ENCODE results near the gene C10orf143.
"Not testable (repeated sequence)": the region's sequence is repeated elsewhere in the genome, so short reads cannot be mapped to it uniquely, and the experiment has no call there.

The C10orf143 gene

DNA sequence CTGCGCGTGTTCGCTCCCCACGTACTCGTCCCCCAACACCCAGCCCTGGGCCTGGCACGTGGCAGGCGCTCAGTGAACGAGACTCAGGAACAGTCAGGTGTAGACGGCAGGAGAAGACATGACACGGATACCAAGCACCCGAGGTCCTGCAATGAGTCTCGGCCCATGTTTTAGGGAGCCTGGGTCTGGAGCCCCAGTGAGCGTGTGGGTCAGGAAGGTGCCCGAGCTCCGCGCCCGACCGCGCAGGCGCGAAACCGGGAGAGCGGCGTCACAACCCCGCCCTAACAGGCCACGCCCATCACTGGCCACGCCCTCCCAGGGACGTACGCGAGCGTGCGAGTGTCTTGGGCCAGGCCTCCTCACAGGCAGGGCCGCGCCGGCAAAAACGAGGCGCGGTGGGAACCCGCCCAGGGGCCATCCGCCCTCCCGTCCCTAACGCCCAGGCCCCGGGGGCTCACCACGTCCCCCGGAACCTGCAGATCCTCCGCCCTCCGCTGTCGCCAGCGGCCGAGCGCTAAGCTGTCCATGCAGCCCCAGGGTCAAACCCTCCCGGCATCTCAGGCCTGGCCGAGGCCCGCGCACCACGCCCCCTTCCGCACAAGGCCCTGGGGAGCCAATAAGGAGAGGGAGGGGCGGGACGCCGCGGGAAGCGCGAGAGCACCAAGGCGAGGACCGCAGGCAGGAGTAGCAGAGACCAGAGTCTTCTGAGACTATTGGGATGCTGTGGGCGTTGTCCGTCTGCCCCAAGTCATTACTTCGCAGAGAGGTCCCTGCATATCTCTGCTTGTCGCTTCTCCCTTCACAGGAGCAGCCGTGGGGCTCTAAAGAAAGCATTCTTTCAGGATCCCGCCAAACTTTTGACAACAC, at the start of gene C10orf143:
C10orf143 (minus strand) TSS at position 585 of the 867 bp plus-strand sequence; CDS start at position 527, 58 bp downstream.
- DNase-seq (ENCODE audit: low spot score), result peak; percentile 76

DNA sequence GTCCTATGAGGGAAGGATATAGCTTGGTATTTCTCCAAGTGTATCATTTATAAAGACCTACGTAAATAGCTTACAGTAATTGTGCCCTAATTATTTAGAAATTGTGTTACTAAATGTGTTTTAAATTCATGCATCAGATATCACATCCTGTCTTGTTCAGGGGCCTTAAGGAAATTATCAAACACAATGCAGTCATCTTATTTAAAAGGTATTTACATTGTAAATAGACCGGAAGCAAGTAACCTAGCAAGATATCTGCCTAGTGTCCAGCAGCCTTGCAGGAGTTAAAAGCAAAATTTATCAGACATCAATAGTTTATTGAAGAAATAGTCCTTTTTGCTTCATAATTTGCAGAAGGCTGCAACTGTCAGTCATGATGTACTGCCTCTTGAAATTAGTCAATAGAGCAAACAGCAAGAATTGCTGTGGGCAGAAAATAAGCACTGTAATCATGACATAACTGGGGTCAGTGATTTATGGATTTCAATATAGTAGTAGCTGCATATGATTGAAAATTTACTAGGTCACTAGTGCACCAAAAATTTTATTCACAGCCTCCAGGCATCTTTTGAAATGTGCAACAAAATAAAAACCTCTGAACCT, 48.7 kb upstream of the C10orf143 start:
- DNase-seq (ENCODE audit: low spot score), result no peak

DNA sequence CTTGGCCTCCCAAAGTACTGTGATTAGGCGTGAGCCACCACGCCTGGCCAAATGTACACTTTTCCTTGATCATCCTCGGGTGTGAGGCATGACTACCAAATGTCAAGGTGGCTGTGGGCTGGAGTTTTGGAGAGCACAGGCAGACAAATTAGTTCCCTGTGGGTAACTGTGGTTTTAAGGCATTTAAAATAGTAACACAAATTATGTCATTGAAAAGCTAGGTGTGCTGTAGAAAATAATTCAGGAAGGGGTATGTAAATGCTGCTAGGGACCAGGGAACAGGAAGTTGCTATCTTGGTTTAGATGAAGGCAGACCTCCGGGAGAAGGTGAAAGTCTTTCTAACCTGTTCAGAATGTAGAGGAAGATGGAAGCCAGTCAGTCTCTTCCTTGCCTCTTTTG, 35.4 kb upstream of the C10orf143 start:
- no peak for DNase-seq (ENCODE audit: low spot score)

DNA sequence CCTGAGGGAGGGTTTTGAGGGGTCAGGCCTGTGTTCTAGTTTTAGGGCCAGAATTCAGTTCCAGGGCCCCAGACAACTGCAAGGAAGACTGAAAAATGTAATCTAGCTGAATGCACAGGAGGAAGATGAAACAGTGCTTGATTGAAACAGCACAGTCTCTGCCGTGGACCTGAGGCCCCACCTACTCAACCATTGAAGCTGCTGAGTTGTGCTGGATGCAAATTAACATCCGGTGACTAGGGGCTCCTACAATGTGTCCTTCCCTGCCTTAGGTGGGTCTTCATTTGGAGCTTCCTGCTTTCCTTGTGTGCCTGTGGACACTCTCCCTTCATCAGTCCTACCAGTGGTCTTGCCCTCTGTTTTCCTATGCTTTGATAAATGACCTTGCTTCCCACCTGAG, 31.2 kb upstream of the C10orf143 start:
- DNase-seq (ENCODE audit: low spot score), result no peak

DNA sequence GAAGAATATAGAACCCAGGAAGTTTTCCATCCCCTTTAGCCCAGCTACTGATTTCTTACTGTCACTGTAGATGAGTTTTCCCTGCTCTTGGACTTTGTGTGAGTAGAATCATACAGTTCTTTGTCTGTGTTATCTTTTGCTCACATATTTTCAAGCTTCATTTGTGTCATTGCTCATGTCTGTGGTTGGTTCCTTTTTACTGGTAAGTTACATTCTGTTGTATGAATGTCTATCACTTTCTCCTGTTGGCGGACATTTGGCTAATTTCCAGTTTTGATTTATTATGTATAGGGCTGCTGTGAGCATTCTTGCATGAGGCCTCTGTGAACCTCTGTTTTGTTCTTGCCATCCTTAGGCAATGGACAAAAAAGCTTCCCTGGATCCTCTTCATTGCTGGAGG, 30.8 kb upstream of the C10orf143 start:
- DNase-seq (ENCODE audit: low spot score), result no peak

DNA sequence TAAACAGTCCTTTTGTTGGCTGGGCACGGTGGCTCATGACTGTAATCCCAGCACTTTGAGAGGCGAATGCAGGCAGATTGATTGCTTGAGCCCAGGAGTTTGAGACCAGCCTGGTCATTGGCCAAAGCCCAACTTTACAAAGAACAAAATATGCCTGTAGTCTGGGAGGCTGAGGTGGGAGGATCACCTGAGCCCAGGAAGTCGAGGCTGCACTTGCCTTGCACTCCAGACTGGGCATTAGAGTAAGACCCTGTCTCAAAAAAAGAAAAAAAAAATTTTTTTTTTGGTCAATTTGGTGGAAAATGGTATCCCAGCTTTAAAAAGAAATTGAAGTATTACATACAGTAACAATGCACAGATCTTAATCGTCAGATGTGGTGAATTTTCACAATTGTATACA, 30.4 kb upstream of the C10orf143 start:
- no peak for DNase-seq (ENCODE audit: low spot score)

DNA sequence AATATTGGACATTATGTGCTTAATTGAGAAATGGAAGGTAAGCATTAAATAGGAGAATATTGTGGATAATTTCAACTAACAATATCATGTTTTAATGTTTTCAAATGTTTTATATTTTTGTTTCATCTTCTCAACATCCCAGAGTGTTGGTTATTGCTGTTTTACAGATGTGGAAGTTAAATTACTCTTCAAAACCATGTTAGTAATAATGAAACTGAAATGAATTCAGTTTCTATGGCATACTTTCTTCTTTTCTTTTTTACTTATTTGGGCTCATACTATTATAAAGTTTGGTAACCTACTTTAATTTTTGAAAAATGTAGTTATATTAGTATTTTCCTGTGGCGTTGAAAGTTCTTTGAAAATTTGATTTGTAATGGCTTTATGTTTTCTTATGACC, 29.8 kb upstream of the C10orf143 start:
- no peak for DNase-seq (ENCODE audit: low spot score)

DNA sequence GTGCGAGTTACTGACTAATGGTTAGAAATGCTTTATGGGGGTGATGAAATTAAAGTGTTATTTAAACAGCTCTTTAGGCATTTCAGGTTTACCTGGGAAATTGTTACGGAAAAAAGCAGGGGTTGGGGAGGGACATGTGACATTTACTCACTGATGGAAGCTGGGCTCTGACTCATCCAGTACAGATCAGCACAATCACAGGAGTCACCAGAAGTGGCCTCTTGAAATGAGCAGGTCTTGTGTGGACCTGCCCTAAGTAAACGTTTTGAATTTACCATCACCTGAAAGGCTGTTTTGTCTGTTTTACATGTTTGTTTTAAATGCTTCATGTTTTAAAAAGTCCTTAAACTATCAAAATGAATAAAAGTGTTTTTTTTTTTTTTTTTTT, 27.8 kb upstream of the C10orf143 start:
- peak; percentile 33 for DNase-seq (ENCODE audit: low spot score)

DNA sequence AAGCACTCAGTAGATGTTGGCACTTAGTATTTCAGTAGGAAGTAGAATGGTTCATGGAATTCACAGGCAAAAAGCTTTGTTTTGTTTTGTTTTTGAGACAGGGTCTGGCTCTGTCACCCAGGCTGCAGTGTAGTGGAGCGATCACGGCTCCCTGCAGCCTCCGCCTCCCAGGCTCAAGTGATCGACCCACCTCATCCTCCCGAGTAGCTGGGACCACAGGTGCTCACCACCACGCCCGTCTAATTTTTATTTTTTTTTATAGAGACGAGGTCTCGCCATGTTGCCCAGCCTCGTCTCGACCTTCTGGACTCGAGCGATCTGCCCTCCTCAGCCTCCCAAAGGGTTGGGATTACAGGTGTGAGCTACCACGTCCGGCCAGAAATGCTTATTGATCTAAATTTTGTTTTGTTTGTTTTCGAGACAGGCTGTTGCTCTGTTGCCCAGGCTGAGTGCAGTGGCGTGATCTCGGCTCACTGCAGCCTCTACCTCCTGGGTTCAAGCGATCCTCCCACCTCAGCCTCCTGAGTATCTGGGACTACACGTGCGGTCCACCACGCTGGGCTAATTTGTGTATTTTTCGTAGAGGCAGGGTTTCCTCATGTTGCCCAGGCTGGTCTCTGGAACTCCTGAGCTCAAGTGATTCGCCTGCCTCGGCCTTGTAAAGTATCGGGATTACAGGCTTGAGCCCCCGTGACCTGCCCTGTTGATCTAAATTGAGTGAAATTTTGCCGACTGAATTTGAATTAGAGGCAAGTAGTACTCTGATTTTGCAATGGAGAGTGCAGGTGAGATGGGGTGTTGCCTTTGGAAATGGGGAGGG, 27.2 kb upstream of the C10orf143 start:
- no peak for DNase-seq (ENCODE audit: low spot score)

DNA sequence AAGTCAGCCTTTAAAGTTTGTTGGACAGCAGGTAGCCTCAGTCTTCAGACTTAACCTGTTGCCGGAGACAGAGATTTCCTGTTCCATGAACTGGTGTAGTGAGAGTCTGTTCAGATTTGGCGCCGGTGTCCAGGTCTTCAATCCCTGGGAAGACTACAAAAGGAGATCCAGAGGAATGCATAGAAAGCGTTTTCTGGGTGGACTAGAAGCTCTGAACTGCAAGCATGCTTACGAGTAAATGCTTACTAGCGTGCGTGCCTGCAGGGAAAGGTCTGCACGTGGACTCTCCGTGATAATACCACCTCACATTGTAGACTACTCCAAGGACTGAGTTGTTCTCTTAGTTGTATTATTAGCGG, 26.4 kb upstream of the C10orf143 start:
- no peak for DNase-seq (ENCODE audit: low spot score)

DNA sequence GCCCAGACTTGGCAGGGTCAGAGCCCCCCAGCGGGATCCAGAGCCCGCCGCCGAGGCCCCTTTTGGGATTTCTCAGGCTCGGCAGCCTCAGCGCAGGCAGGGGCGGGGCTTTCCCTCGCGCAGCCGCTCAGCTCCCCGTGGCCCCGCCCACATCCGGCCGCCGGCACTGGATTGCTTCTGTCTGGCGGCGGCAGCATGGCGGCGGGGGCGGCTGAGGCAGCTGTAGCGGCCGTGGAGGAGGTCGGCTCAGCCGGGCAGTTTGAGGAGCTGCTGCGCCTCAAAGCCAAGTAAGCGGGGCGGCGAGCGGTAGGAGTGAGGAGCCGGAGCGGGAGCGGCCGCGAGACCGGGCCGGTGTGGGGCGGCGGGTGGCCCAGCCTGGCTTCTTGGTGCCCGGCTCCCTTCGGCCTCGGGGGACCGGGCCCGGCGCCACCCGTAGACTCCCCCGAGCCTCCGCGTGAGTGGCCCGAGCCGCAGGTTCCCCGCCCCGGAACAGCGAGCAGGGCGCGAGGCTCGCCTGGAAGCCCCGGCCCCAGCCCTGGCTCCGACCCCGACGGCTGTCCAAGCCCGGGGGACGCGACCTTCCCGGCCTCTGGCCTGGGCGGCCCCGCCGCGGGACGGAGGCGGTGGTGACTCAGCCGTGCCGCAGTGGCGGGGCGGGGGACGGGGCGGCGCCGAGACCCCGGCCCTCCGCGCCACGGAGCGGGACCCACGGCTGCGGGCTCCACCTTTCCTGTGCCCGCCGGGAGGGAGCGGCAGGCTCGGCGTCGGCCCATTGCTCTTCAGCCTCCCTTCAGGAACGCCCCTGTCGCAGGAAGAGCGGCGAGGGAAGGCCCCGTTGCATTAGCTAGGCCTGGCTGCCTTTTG, 25.8 kb upstream of the C10orf143 start, which contains the start of gene GLRX3:
GLRX3 (plus strand) TSS at position 166 of the 864 bp plus-strand sequence; CDS start at position 196, 30 bp downstream.
- DNase-seq (ENCODE audit: low spot score), result peak; percentile 80

DNA sequence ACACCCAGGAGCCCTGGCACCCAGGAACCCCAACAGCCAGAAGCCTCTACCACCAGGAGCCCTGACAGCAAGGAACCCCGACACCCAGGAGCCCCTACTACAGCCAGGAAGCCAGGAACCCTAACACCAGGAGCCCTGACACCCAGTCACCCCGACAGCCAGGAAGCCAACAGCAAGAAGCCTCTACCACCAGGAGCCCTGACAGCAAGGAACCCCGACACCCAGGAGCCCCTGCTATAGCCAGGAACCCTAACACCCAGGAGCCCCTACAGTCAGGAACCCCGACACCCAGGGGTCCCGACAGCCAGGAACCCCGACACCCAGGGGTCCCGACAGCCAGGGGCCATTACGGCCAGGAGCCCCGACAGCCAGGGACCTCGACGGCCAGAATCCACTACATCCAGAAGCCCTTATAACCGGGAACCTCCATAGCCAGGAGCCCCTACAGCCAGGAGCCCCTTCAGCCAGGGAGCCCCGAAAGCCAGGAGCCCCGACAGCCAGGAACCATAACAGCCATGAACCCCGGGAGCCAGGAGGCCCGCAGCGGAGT, 25.1 kb upstream of the C10orf143 start:
- no peak for DNase-seq (ENCODE audit: low spot score)

DNA sequence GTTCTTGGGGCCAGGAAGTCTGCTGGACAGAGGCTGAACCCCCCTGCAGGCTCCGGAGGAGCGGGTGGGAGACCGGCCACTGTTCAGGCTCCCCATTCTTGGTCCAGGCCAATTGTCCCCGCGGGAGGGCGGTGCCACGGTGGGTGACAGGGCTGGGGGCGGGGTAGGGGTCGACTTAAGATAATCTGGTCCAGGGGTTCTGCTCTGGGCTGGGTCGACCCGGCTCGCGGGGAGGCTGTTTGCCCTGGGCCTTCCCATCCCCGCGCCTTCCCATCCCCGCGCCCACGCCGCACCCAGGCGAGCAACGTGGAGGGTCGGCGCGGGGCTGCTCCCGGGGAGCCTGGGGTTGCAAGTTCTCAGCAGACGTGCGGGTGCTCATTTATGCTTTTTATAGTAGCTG, 18.3 kb upstream of the C10orf143 start:
- DNase-seq (ENCODE audit: low spot score), result no peak

DNA sequence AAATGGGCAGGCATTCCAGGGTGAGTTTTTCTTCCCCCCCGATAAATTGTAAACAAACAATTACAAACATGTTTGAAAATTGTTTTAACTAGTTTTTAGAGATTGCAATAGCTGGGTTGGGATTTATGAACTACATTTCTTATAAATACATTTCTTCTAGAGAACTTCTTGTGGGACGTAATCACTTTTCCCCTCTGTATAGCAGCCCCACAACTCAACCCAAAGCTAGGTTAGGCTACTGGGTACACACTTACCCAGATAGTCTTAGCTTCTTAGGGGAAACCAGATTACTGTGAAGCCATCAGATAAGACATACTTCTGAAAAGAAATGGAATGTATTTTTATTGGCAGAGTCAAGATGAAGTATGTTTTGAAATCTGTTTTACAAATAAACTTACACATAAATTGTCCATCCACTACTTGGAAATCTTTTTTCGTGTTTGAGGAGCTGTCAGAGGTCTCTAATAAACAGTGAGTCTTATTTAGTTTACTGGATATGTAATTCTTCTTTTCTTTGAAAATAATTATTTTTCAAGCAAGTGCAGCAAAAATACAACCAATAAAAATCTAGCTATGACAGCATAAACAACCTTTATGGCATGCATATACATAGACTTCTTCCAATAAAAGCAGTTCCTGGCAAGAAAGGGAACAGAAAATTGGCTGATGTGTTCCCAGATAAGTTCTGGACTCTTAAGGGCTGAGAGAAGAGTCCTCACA, 17.6 kb upstream of the C10orf143 start:
- no peak for DNase-seq (ENCODE audit: low spot score)

DNA sequence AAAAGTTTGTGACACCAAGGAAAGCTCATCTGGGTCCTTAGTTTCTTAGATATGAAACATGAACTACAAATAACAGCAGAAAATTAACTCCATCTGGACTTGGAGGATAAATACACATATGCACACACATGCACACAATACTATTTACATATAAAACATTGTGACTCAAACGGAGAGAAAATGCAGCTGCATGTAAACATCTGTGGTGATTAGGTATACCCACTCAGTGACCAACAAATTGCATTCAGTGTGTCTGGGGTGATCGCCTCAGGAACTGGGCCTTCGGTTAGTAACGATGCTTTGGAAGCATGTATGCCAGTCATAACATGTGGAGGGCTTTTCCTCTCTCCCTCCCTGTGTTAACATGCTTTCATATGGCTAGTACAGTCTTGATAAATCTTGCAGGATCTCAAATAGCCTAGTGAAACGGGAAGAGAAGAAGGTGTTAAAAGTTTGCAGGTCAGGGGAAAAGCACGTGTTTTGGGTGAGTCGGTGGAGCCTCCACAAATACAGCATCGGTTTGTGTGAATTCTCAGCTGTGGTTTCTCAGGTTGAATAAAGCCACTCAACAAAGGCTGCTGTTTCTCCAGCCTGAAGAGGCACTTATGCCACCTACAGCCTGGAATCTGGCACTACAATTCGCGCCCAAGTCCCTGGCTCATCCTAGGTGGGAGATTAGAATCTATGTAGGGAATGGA, 16.9 kb upstream of the C10orf143 start:
- DNase-seq (ENCODE audit: low spot score), result peak; percentile 90

DNA sequence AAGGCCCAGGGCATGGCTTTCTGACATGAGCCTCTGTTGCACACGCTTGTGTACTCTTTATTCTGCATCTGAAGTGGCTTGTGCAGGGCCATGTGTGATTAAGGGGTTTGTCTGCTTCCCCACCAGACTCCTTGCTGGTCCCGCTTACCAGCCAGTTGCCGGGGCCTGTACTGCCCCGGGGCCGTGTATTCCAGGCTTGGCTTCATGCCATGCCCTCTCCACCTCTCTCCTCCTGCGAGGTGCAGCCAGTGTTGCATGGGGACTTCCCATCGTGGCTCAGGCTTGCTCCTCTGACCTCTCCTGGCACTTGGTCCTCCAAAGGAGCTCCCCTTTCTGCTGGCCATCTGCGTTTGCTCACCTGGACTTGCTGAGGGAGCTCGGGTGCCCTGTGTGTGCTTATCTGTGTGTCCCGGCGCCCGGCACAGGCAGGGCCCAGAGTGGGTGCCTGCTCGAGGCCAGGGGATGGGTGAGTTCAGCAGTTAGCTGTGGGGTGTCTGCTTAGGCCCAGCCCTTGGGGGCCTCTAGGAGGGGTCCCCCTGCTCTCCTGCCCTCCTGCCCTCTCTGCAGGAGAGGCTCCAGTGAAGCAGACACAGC, 11.0 kb upstream of the C10orf143 start:
- no peak for DNase-seq (ENCODE audit: low spot score)

DNA sequence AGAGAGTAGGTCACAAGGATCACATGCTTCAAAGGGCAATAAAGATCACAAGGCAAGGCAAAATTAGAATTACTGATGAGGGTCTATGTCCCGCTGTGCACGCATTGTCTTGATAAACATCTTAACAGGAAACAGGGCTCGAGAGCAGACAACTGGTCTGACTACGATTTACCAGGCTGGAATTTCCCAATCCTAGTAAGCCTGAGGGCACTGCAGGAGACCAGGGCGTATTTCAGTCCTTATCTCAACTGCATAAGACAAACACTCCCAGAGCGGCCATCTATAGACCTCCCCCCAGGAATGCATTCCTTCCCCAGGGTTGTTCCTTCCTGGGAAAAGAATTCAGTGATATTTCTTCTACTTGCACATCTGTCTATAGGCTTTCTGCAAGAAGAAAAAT, 6.9 kb upstream of the C10orf143 start:
- not testable (repeated sequence) for DNase-seq (ENCODE audit: low spot score)

DNA sequence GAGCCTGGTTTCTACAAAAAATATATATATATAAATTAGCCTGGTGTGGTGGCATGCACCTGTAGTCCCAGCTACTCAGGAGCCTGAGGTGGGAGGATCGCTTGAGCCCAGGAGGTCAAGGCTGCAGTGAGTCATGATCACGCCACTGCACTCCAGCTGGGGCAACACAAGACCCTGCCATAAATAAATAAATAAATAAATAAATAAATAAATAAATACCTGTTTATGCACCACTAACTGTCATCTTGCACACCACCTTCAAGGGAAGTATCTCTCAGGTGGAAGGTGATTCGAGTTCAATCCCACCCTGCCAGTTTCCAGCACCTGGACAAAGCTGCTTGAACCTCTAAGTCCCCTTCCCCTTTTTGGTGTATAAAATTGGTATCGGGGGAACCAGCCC, 6.3 kb upstream of the C10orf143 start:
- DNase-seq (ENCODE audit: low spot score), result not testable (repeated sequence)

DNA sequence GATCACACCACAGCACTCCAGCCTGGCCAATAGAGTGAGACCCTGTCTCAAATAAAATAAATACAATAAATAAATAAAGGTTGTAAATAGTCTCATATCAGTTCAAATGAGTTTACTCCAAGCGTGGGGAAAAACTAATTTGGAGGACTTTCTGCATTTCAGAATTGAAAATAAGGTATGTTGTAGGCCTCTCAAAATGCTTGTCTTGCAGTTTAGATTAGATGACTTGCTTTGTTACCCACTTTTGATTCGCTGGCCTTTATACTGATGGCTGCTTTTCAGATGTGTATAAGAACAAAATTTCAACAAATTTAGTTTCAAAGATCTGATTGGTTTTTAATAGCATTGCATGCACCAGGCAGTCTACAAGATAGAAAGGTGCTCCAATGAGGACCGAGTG, 2.2 kb upstream of the C10orf143 start:
- no peak for DNase-seq (ENCODE audit: low spot score)

DNA sequence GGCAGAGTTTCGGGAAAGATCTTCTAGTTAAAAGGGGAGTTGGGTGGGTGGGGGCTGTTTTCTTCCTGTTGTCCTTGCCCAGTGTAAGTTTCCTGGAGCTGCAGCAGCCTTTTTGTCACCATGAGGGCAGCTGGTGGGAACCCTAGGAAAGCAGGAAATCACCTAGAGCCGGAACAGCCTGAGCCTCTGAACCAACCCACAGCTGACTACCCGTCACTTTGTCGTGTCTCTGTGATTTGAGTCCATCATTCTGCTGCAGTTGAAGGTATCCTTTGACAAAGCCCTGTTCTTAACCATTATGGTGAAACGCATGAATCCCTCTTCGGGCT, 1.2 kb upstream of the C10orf143 start:
- DNase-seq (ENCODE audit: low spot score), result no peak
